ENCODE results near the gene DOK1. TPM values are rescaled to one million over a fixed set of nuclear protein-coding genes. Genes with fewer than 3 reads are reported as not detected.

Gene DOK1
- polyA plus RNA-seq, 3 donors, result 48.0 to 53.6 (median 49.3) TPM

DNA sequence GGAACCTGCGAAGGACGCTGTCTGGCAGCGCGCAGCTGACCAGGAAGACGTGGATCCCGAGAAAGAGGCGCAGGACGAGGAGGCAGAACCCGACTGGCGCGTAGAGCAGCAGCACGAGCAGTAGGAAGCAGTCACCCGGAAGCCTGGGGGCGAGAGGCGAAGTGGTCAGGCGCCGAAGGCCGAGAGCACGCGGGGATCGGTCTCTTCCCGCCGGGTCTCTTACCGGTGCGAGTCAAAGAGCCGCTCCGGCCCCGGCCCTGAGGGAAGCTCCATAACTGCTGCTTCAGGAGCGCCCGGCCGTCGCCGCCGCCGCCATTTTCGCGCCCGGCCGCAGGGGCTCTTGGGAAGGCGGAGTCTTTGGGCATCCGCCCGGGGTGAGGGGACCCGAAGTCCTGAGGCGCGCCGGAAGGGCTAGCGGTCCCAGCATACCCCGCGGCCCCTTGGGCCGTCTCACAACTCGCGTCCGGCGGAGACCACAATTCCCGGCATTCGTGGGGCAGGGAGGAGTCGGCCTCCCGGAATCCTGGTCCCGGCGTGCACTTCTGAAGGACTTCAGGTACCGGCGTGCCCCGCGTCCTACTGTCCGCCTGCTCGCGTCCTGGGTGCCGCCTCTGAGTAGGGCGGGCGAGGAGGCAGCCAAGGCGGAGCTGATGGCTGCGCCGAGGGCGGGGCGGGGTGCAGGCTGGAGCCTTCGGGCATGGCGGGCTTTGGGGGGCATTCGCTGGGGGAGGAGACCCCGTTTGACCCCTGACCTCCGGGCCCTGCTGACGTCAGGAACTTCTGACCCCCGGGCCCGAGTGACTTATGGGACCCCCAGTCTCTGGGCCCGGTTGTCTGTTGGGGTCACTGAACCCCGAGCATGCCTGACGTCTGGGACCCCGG is 24.9 kb upstream of the DOK1 start, which contains the start of the genes AUP1 and HTRA2:
Gene AUP1 (minus strand): TSS at position 350 of the 882 bp plus-strand sequence. CDS start 77 bp downstream, at position 273.
Gene HTRA2 (plus strand): TSS at position 577 of the 882 bp plus-strand sequence. CDS start 74 bp downstream, at position 651.
- Histone ChIP-seq H3K27ac (ENCODE audit: low read depth in 1 of 2, low read length in 2 of 2) (peak within 1 kb of the TSS; percentile 91 to 95), H2AFZ (ENCODE audit: insufficient read depth, low read depth, low read length, poor library complexity, severe bottlenecking) (peak within 1 kb of the TSS; percentile 93), H3K9ac (ENCODE audit: insufficient read depth, low read length, poor library complexity, severe bottlenecking) (peak within 1 kb of the TSS; percentile 96), H3K4me3 (replicated peaks in 1 of 3; ENCODE audit: low read depth in 2 of 3, low read length in 3 of 3) (peak within 1 kb of the TSS; percentile 65 to 96 (median 87)), H3K79me2 (ENCODE audit: insufficient read depth, low read length) (peaks cover 29% of the 10 kb centered on the region), H3K27me3 (ENCODE audit: control insufficient read depth in 2 of 2, insufficient read depth in 2 of 2, low read length in 2 of 2) (no peaks in the 10 kb centered on the region), H3K9me3 (replicated peaks in 1 of 2; ENCODE audit: control insufficient read depth in 1 of 2, insufficient read depth in 1 of 2, low read length in 2 of 2) (no peaks in the 10 kb centered on the region), H4K20me1 (ENCODE audit: insufficient read depth, low read length) (peaks cover 26% of the 10 kb centered on the region), H3K4me2 (replicated peaks; ENCODE audit: extremely low read depth, low read length, poor library complexity, severe bottlenecking) (peak within 1 kb of the TSS; percentile 96), H3K4me1 (ENCODE audit: control insufficient read depth in 1 of 2, insufficient read depth in 2 of 2, low read length in 2 of 2) (peaks cover 28 to 46% of the 10 kb centered on the region in 2 donors), H3K36me3 (replicated peaks in 1 of 2; ENCODE audit: control insufficient read depth in 1 of 2, insufficient read depth in 2 of 2, low read length in 2 of 2) (peaks cover 23 to 43% of the 10 kb centered on the region in 2 donors)
- Mint-ChIP-seq H3K27me3 (ENCODE audit: low read depth in 3 of 3) (peaks cover 0 to 5% (median 3%) of the 10 kb centered on the region in 3 donors), H3K4me3 (peak within 1 kb of the TSS; percentile 94 to 98), H3K9me3 (peaks cover 0 to 8% (median 0%) of the 10 kb centered on the region in 7 donors), H3K36me3 (peaks cover 40 to 52% of the 10 kb centered on the region in 2 donors), H3K4me1 (peaks cover 42% of the 10 kb centered on the region), H3K27ac (peak within 1 kb of the TSS; percentile 95 to 98 (median 96))
- intact Hi-C loops (cut with micrococcal nuclease), result loop anchor here (1.0 to 10.0 kb wide), 5 partner anchors 22 to 72 kb away; partner anchors contain the start of genes CCDC142 (in 2 of the 2), INO80B (in 2 of the 2), TTC31 (in 2 of the 2) and WBP1 (in 2 of the 2)
- DNase-seq, result peak; percentile 91 to 98 (median 96)
- under 1% methylated on average over 85 of the region's 87 CpGs for WGBS (ENCODE audit: insufficient coverage)
- TF ChIP-seq, protein P1, sequence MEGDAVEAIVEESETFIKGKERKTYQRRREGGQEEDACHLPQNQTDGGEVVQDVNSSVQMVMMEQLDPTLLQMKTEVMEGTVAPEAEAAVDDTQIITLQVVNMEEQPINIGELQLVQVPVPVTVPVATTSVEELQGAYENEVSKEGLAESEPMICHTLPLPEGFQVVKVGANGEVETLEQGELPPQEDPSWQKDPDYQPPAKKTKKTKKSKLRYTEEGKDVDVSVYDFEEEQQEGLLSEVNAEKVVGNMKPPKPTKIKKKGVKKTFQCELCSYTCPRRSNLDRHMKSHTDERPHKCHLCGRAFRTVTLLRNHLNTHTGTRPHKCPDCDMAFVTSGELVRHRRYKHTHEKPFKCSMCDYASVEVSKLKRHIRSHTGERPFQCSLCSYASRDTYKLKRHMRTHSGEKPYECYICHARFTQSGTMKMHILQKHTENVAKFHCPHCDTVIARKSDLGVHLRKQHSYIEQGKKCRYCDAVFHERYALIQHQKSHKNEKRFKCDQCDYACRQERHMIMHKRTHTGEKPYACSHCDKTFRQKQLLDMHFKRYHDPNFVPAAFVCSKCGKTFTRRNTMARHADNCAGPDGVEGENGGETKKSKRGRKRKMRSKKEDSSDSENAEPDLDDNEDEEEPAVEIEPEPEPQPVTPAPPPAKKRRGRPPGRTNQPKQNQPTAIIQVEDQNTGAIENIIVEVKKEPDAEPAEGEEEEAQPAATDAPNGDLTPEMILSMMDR (IDR thresholded peaks at IDR 0.05), result no peak

Data from CD14-positive monocyte (primary cell).